GM04503 (cell line): ENCODE results near the gene LIPK.
"Not testable (repeated sequence)": the region's sequence is repeated elsewhere in the genome, so short reads cannot be mapped to it uniquely, and the experiment has no call there.

Experiments used
- DNase-seq: peaks from one replicate; pipeline ENCODE4 v3.0.0-alpha.2; 2012; ENCODE audit warnings: low read depth

LIPK gene

DNA sequence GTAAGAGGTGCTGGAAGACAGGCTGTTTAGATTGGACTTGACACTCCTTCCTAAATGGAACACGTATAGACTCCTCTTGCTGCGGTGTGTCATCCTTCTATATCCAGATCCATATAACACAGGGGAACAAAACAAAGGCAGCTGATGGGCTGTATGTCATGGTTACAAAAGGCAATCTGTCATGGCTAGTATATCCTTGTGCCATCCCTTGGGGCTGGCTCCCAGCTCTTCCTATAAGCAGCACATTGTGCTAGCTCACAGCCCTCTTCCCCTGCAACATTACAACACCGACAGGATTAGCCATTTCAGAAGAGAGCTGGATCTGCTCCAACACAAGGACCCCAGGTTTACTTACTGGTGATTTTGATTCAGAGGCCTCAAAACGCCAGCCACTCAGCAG lies 15.3 kb downstream of the LIPK start:
- DNase-seq: no peak

DNA sequence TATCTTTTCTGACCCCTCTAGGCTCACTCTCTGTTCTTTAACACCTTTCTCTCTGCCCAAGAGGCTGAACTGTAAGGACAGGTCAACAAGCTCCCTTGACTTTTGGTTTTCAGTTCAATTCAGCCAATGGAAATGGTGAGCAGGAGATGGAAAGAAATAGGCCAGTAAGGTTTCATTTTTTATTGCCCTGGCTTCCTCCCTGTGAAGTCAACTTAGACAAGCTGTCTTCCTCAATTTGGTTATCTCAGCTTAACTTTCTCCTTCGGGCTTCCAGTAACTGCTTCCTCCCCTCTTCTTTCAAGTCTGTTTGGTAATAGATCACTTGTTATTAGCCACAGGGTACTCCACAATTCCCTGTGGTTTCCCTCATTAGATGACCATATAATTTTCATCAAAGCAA lies 19.7 kb downstream of the LIPK start:
- no peak for DNase-seq

DNA sequence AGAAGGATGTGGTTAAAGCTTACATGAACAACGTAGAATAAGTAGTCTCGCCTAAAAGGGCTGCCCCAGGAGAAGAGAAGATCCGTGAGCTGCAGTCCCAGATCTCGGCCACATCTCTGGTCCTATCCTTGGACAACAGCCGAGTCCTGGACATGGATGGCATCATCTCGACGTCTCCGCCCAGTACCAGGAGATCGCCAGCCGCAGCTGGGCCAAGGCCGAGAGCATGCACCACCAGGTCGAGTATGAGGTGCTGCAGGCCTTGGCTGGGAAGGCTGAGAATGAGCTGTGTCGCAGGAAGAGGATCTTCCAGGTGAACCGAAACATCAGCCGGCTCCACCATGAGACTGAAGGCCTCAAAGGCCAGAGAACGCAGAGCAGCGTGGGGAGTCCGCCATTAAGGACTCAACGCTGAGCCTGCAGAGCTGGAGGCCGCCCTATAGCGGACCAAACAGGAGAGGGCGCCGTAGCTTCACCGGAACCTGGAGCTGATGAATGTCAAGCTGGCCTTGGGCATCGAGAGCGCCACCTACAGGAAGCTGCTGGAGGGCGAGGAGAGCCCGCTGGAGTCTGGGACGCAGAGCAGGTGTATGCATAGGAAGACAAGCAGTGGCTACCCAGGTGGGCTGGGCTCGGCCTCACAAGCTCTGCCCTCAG lies 22.2 kb downstream of the LIPK start:
- no peak for DNase-seq

DNA sequence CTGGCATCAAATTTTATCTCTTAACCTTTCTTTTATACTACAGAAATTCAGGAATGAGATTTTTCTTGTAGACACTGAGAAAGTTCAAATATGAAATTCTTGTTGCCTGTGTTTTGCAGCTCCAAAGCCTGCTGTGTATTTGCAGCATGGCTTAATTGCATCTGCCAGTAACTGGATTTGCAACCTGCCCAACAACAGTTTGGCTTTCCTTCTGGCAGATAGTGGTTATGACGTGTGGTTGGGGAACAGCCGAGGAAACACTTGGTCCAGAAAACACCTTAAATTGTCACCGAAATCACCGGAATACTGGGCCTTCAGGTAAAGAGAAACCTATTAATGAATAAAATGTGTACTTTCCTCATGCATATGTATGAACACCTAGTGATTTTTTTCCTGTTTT lies 24.8 kb downstream of the LIPK start:
- no peak for DNase-seq

DNA sequence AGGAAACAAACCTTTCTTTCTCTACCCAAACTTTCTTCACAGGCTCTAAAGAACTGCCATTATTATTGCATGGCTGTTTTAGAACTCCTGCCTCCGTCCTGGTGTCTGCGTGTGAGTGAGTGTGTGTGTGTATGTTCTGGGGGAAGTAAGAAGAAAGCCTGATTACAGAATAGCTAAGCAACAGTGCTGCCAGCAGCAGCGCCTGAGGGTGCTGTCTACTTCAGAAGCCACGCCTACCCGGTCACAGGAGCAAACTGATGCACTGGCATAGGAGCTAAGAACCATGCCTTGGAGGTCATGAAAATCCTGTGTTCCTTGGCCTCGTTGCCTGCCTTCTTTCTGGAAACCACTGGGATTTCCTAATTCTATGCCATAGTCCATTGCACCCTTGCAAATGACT lies 25.2 kb downstream of the LIPK start:
- no peak for DNase-seq

DNA sequence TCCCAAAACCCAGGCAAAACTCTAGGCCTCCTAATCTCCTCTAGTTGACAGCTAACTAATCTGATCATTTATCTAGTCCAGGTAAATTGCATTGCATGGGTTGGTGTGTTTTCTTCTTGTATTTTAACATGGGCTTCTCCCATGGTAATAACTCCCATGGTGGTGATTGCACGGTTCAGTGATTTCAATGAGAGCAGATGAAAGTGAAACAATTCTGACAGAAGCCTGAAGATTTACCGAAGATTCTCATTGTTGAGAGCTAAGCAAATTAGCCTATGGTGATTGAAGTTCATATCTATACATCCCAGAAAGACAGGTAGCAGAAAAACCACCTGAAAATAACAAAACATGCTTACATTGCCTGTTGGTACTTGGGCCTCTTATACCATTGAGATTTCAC lies 27.2 kb downstream of the LIPK start:
- no peak for DNase-seq

DNA sequence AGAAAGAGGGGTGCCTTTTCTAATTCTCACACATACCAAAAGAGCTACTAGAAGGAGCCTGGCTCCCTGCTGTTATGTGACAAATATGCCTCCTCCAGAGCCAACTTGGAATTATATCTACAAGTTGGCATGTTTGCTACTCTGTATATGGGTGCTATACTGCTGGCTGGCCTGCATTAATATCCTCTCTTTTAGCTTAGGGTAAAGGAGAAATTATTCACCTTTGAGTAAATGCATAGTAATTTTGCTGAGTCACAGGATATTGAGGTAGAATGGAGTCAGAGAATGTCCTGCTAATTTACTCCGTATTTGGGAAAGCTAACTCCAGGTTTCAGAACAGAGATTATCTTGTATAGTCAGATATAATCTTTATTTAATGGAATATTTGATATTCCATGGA lies 29.6 kb downstream of the LIPK start:
- no peak for DNase-seq

DNA sequence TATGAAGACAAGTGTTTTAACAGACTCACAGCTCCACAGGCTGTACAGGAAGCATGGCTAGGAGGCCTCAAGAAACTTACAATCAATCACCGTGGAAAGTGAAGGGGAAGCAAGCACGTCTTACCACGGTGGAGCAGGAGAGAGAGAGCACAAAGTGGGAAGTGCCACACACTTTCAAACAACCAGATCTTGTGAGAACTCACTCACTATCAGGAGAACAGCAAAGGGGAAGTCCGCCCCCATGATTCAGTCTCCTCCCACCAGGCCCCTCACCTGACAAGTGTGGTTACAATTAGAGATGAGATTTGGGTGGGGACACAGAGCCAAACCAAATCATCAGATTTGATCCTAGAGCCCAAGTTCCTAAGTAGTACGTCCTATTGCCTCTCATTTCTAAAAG lies 35.9 kb downstream of the LIPK start:
- not testable (repeated sequence) for DNase-seq

DNA sequence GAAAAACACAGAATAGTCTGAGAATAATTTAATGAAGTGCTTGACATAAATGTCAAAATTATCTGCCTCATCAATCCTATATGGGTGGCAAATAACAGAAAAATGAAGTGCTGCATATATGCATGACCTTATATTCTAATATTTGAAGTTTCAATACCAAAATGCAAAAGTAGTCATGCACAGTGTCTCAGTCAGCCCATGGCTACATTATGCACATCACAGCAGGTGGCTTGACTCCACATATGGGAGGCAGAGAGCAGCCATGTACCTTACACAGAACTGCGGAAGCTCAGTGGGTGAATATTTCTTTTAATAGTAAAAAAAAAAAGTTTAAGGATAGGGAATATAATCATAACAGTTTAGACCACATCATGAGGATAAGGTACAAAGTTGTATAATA lies 36.4 kb downstream of the LIPK start:
- no peak for DNase-seq

DNA sequence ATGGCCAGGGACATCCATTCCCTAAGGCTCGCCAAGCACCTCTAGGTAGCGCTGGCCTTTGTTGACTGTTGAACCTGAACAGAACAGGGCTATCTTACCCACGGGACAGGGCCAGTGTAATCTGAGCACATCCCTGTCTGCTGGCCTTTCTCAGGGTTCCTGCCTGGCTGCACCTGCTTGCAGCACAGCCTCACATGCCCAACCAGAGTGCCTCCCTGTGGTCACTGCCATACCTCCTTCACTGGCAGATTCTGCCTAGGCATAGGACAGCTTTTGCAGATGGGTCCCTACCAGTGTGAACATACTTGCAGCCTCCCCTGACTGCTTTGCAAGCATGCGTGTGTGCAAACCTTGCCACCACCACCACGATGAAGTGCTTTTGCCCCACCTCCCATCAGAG lies 38.0 kb downstream of the LIPK start:
- no peak for DNase-seq

DNA sequence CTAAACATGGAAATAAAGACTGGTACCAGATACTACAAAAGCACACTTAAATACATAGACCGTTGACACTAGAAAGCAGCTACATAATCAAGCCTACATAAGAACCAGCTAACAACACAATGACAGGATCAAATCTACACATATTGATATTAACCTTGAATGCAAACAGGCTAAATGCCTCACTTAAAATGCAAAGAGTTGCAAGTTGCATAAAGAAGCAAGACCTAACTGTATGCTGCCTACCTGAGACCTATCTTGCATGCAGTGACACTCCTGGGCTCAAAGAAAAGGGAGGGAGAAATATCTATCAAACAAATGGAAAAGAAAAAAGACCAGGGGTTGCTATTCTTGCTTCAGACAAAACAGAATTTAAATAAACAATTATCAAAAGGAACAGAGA lies 39.6 kb downstream of the LIPK start:
- DNase-seq: no peak

DNA sequence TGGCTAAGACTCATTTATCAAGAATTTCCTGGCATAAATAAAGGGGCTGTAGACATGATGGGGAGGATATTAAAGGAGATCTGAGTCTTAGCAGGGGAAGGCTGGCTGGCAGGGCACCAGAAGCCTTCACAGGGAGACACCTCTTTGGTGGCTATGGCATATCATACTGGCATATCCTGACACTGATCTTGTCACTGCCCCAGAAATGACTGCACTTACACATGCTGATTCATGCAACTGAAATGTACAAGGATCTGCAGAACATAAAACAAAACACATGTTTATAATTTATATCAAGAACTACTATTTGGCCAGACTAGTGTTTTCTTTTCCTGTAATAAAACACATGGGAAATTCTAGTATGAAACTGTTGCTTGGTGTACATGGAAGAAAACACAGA lies 48.2 kb downstream of the LIPK start:
- DNase-seq: peak; percentile 57

DNA sequence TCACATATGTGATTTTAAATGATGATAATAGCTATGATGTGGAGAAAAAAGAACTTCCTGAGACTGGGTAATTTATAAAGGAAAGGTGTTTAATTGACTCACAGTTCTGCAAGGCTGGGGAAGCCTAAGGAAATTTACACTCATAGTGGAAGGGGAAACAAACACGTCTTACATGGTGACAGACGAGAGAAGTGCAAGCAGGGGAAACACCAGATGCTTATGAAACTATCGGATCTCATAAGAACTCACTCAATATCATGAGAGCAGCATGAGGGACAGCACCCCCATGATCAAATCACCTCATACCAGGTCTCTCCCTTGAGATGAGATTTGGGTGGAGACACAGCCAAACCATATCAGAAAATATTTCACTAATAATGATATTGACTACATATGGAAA lies 49.7 kb downstream of the LIPK start:
- no peak for DNase-seq

DNA sequence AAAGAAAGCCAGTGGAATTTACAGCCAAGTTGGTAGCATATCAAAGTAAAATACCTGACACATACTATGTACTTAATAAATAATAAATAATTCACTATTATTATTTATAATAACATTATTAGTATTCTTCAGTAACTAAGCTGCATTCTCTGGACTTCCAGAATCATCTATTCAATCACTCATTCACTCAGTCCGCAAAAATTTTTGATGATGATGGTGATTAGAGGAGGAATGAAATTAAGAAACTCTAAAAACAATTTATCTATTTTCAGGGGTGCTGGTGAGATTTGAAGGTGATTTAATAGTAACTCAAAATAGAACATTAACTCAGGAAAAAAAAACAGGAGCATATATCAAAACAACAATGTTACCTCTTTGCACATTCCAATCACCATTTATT lies 50.6 kb downstream of the LIPK start:
- DNase-seq: no peak

DNA sequence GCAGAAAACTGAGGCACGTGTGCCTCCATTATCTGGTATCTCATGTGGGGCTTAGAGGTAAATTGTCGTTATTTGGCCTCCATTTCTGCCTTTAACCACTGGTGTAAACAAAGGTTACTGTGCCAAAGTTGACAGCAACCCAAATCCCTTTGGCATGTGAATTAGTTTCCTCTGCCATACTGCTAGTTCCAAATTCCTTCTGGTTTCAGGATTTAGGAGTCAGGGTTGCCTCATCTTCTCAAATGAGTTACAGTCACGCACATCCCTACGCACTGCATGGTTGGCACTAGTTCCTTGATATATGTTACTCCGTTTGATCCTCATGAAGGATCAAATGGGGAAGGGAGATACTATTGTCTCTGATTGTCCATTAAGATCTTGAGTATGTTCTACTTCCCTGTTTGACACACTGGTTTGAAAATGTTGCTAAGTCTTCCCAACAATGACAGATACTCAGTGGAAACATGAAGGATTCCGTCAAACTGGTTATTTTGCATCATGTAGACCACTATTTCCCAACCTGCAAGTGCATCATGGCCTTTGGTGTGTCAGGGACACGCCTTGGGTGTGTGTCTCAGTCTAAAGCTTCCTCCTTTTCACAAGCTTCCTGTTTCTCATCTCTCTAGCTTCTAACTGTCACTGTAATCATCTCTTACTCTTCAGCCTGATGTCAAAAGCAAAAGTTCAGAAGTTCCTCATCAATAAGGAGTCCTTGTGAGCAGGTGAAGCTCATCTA lies 53.5 kb downstream of the LIPK start, which contains the start of gene LIPN:
Gene LIPN, plus strand, starts transcription at position 655 of the 736 bp plus-strand sequence. CDS start 1,386 bp downstream, outside the sequence.
- DNase-seq: no peak

DNA sequence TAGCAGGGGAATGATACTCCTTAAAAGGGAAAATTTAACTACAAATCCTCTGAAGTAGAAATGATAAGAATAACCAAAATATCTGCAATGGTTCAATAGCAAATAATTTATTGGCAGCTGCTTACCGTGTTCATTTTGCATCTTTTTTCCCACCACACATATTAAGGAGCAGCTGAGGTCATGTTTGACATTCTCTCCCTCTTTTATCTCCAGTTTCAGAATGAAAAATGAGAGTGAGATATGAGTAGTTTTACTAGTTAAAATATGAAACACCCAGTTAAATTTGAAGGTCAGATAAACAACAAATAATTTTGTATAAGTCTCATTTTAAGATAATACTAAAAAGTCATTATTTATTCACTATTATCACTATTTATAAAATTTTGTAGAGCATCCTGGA lies 56.9 kb downstream of the LIPK start:
- DNase-seq: no peak

DNA sequence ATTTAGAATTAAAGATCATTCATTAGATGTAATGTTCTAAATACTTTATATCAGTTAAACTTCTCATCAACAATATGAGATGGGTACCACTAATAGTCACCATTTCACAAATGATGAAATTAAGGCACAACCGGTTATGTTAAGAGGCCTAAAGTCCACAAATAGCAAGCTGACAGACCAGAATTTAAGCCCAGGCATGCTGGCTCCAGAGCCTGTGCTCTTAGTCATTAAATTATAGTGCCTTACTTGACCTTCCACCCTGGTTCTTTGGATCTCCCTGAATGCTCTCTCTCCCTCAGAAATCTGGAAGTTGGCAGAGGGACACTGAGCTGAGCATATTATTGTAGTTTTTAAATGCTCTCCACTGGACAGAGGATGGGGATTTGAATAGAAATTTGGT lies 57.4 kb downstream of the LIPK start:
- peak; percentile 8 for DNase-seq

DNA sequence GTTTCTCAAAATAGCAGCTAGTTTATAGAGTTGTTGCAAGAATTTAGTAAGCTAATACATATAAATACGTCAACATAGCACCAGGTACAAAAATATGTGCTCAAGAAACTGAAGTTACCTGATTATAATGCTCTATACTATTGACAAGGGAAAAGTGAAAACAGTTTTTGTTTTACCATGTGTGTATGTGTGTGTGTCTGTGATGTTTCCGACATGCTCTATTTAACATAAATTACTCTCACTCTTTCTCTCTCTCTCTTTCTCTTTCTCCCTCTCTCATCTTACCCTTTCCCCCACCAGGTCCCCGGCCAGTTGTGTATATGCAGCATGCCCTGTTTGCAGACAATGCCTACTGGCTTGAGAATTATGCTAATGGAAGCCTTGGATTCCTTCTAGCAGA lies 58.1 kb downstream of the LIPK start:
- DNase-seq: no peak

DNA sequence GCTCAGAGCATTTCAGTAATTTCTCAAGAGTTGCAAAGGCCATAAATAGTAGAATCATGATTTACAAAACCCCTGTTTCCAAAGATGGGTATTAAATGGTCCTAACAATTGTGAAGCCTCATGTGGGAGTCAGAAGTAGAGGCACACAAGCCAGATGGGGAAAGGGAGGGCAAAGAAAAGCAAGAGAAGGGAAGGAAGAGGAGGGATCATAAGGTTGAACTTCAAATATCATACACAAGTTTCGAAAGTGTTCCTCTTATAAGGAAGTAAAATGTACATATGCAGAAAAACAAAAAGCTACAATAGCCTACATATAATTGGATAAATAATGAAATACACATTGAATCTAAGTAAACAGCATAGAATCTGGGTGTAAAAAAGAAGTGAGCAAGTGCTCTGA lies 59.8 kb downstream of the LIPK start:
- DNase-seq: no peak

DNA sequence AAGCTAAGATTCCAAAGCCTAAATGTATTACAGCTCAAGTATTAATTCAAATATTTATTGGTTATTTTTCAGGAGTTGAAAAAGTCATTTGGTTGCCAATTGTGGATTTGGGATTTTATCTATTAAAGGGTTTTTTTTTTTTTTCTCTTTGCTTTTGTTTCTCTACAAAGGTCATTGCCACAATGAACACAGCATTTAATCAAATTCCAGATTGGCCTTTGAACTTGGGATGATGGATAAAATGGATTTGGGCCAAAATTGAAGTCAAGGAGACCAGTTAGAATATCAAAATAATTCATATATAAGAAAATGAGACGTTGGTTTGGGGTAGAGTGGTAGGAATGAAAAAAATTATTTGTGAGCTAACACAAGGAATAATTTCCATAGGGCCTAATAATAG lies 63.3 kb downstream of the LIPK start:
- no peak for DNase-seq

DNA sequence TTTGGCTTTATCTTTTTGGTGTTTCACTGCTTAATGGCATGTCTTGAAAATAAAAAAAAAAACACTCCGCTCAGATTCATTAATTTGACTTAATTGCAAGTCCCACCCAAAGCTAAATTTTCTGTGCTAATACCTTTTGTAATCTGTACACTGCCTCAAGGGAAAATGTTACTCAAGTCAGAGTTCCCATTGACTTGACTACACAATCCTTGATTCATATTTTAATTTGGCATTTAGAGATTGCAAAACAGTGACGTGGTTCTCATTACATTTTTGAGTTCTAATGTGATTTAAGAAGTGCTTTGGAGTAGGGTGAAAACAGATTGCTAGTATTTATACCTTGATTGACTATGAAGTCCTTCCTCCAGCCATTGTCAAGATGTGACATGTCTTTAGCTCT lies 75.2 kb downstream of the LIPK start:
- DNase-seq: no peak

DNA sequence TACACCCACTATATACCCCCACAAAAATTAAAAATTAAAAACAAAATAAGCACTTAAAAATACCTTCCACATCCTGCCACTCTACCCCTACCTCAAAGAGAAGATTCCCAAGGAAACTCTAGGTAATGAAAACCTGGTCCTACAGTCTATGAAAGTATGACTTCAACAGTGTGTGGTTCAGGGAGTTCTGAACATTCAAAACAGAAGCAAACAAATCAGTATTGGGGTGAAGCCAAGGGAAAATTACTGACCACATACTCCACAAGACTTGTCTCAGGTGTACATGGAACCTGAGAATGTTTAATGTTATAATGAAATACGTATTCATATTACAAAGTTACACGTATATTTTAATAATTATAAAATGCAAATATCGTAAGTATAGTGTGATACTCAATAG lies 76.2 kb downstream of the LIPK start:
- DNase-seq: no peak

DNA sequence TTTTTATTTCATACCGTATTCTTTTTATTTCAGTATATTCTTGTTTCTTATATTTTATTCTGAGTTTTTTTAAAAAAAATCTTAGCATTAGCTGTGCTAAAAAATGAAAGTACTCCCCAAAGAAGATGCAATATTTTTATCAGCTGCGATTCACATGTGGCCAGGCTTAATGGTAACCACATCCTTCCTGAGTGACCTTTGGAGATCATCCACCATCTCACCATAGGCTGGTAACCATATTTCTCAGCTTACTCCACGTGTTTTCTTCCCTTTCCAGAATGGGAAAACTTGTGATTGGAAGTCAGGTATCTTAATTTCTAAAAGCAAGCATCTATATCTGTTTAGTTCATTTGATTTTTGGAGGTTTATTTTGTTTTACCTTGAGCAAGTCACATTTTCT lies 77.7 kb downstream of the LIPK start:
- no peak for DNase-seq
